ENCODE results near the gene CMTM5. TPM values are rescaled to one million over a fixed set of nuclear protein-coding genes. Genes with fewer than 3 reads are reported as not detected.

The CMTM5 gene
- polyA plus RNA-seq, 3 donors, result 0.26 to 0.43 TPM; not detected in 1

- H3K27ac ChIP-seq (ENCODE audit: low read depth, low read length), result no peak overlapping the region
- 83 to 87% (median 84%) methylated on average over 6 of the region's 6 CpGs for WGBS, 3 donors
These were observed 20.9 kb upstream of the CMTM5 start for GRCh38 chr14:23355871-23356435.

DNA sequence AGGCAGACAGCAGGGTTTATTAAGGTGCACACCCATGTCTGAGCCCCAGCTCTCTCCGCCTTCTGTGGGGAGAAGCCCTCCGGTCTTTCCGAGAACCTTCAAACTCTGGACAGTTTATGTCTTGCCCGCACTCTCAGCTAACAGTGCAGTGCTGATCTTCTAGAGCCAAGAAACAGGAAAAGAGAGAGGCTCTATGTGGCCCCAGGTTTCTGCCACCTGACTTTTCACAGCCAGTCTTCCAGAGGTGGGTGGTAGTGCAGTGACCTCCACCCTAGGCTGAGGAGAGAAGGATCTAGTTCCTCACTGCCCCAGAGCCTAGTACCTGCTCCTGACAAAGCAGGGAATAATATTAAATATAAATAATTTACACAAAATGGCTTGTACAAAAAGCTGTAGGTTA, 20.2 kb upstream of the CMTM5 start:
- 94 to 95% (median 95%) methylated on average over 4 of the region's 4 CpGs for WGBS, 3 donors

DNA sequence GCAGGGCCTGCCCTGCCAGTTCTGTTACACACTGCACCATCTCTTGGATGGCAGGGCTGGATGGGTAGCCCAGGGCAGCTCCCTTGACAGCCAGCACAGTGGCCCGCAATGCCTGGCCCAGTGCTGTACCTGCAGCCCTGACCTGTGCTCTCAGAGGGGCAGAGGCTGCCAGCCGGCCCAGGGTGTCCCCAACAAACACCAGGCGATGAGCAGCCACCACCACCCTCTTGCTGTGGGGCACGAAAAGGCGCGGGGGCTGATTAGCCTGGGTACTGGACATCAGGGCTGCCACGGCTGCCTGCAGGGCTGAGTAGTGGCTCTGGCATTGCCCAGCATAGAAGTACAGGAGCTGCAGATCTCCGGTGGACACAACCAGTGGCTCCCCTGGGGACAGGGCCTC, 19.6 kb upstream of the CMTM5 start:
- H3K27ac ChIP-seq (ENCODE audit: low read depth, low read length), result no peak overlapping the region
- WGBS, 3 donors, result 86 to 91% (median 89%) methylated on average over 8 of the region's 8 CpGs

More for the DNA sequence above, 20.2 kb upstream of the CMTM5 start:
- H3K27ac ChIP-seq (ENCODE audit: low read depth, low read length), result no peak overlapping the region

GRCh38 chr14:23358042-23358441, 18.8 kb upstream of the CMTM5 start:
- H3K27ac ChIP-seq (ENCODE audit: low read depth, low read length), result no peak overlapping the region
- 80 to 89% (median 84%) methylated on average over 3 of the region's 3 CpGs for WGBS, 3 donors

GRCh38 chr14:23358553-23359166, 18.2 kb upstream of the CMTM5 start:
- WGBS, 3 donors, result 84 to 89% (median 85%) methylated on average over 12 of the region's 12 CpGs
- H3K27ac ChIP-seq (ENCODE audit: low read depth, low read length), result no peak overlapping the region

DNA sequence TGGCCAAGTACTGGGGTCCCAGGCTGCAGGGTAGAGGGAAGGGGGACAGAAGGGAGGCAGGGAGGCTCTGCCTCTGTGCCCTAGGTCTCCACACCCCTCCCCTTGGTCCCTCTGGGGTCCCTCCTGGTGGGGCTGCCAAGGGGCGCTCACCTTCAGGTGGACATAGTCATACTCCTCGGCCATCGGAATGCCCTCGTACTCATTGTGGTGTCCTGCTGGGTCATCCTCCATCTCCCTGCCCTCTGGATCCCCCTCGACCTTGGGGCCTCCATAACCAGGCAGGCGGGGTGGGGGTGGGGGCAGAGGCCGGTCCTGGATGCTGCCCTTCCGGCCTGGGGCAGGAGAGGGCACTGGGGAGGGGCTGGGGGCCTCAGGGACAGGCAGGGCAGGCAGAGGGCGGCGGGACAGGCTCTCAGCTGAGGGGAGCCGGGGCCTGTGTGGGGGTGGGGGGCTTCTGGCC, 17.6 kb upstream of the CMTM5 start:
- H3K27ac ChIP-seq (ENCODE audit: low read depth, low read length), result no peak overlapping the region
- WGBS, 3 donors, result 73 to 88% (median 75%) methylated on average over 7 to 11 of the region's 11 CpGs

DNA sequence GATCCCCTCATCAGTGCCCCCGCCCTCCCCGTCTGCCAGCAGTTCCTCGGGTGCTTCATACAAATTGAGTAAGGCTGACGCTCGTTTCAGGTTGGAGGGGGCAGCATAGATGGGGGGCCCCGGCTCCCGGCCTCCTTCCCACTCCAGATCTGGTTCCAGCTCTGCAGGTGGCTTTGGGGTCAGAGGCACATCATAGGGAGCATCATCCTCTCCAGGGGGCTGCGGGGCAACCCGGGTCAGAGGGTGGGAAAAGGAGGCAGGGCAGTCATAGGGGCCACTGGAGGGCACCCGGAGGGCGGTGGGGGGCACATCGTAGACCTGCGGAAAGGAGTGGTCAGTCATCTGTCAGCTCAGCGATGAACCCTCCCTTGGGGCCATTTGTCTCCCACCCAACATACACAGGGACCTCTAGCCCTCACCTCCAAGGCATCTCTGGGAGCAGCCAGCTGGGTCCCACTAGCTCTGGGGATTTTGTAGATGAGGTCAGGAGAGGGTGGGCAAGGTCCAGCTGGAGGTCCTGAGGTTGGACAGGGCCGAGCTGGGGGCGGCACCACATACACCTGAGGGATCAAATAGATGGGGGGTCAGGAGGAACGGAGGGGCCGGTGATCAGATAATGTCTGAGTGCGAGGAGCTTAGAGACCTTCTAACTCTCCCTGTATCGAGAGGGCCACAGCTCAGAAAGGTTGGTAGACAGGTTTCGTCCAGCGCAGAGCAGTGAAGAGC, 17.0 kb upstream of the CMTM5 start:
- WGBS, 3 donors, result 84 to 88% (median 86%) methylated on average over 20 to 22 of the region's 22 CpGs
- H3K27ac ChIP-seq (ENCODE audit: low read depth, low read length), result no peak overlapping the region

- WGBS, 3 donors, result 72 to 79% (median 76%) methylated on average over 11 of the region's 11 CpGs
- no peak overlapping the region for H3K27ac ChIP-seq (ENCODE audit: low read depth, low read length)
These were observed 16.4 kb upstream of the CMTM5 start for GRCh38 chr14:23360496-23360895.

GRCh38 chr14:23361320-23361719, 15.5 kb upstream of the CMTM5 start:
- H3K27ac ChIP-seq (ENCODE audit: low read depth, low read length), result no peak overlapping the region

GRCh38 chr14:23361763-23362162, 15.1 kb upstream of the CMTM5 start:
- 70 to 81% (median 77%) methylated on average over 6 of the region's 6 CpGs for WGBS, 3 donors
- no peak overlapping the region for H3K27ac ChIP-seq (ENCODE audit: low read depth, low read length)

- WGBS, 3 donors, result 56 to 78% (median 67%) methylated on average over 3 of the region's 3 CpGs
- H3K27ac ChIP-seq (ENCODE audit: low read depth, low read length), result no peak overlapping the region
These were observed 14.6 kb upstream of the CMTM5 start for GRCh38 chr14:23362200-23362599.

DNA sequence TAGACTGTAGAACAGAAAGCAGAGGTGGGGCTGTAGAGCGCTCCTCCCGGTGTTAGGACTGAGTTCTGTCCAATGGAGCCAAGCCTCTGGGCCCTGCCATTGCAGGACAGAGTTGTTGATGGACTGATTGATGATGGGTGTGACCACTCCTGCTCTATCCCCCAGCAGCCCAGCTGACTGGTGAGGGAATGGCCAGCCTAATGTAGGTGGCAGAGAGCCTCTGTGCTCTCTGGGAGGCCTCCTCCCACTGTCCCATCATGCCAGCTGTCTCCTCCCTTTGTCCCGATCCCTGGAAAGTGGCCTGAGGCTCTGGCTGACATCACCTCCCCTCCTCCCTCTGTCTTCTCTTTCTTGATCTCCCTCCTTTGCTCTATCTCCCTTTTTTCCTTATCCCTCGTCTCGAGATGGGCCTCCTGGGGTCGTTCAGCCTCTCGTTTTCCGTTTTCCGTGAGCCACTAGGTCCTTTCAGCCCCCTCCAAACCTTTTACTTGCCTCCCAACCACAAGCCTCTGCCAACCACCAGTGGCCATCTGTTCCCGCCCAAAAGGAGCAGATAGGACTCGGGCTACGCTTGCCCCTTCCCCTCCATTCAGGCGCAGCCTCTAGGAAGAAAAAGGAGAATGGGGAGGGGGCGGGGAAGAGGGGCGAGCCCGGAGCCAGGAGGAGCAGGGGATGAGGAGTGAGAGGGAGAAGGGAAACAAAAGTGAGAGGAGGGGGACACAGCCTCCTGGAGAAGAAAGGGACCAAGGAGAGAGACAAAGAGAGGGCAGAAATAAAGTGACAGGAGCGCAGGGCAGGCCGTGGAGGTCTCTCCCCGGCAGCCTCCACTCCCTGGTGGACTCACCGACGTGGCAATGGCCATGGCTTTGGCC, 12.4 kb upstream of the CMTM5 start:
- peak overlapping the region; percentile 60 for H3K27ac ChIP-seq (ENCODE audit: low read depth, low read length)
- 23 to 67% (median 23%) methylated on average over 20 to 21 of the region's 21 CpGs for WGBS, 3 donors

GRCh38 chr14:23365036-23365731, 11.7 kb upstream of the CMTM5 start, which contains the start of gene EFS:
Gene EFS (minus strand): TSS chr14:23365172. CDS start chr14:23365025, 147 bp downstream.
- 2 to 17% (median 3%) methylated on average over 48 to 74 of the region's 74 CpGs for WGBS, 3 donors
- H3K27ac ChIP-seq (ENCODE audit: low read depth, low read length), result peak within 1 kb of the TSS; percentile 60

- H3K27ac ChIP-seq (ENCODE audit: low read depth, low read length), result no peak overlapping the region
- 3 to 7% (median 3%) methylated on average over 26 to 48 of the region's 51 CpGs for WGBS, 3 donors
These were observed 11.0 kb upstream of the CMTM5 start for GRCh38 chr14:23365732-23366425.

- WGBS, 3 donors, result 24 to 46% (median 37%) methylated on average over 25 to 34 of the region's 34 CpGs
- H3K27ac ChIP-seq (ENCODE audit: low read depth, low read length), result no peak overlapping the region
These were observed 10.4 kb upstream of the CMTM5 start for GRCh38 chr14:23366426-23366921.

- 50 to 61% (median 57%) methylated on average over 1 of the region's 1 CpG for WGBS, 3 donors
These were observed 6.6 kb upstream of the CMTM5 start for GRCh38 chr14:23370221-23370620.

DNA sequence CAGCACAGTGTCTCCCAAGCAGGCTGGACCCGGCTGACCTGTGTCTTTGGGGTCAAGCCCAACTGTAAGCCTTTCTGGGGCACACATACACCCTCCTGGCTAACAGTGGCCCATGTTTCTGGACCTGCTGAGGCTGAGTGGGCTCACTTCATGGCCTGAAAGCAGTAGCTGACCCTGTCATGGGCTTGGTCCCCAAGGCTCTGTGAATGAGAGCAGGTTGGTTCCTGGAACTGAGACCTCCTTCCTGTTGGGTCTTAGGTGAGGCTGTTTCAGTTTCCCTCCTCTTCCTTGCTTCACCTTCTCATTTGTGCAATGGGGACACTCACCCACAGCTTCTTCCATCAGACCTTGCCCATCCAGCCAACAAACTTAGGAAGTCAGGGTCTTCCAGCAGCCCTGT, 5.0 kb upstream of the CMTM5 start:
- 87 to 100% (median 96%) methylated on average over 1 of the region's 1 CpG for WGBS, 3 donors
- H3K27ac ChIP-seq (ENCODE audit: low read depth, low read length), result no peak overlapping the region

More at GRCh38 chr14:23370221-23370620, 6.6 kb upstream of the CMTM5 start:
- no peak overlapping the region for H3K27ac ChIP-seq (ENCODE audit: low read depth, low read length)

All from adipose tissue (tissue), 3 donors.